GM18873 (cell line): ENCODE results near the gene MACO1.

ENCODE experiments used
- ATAC-seq: cut with Tn5 transposase; IDR thresholded peaks from one replicate; pipeline ENCODE4 v1.9.1; 2021; ENCODE audit warnings: mild to moderate bottlenecking, moderate library complexity, moderate number of reproducible peaks; ENCODE audit not compliant: unreplicated experiment, low FRiP score

Gene MACO1

DNA sequence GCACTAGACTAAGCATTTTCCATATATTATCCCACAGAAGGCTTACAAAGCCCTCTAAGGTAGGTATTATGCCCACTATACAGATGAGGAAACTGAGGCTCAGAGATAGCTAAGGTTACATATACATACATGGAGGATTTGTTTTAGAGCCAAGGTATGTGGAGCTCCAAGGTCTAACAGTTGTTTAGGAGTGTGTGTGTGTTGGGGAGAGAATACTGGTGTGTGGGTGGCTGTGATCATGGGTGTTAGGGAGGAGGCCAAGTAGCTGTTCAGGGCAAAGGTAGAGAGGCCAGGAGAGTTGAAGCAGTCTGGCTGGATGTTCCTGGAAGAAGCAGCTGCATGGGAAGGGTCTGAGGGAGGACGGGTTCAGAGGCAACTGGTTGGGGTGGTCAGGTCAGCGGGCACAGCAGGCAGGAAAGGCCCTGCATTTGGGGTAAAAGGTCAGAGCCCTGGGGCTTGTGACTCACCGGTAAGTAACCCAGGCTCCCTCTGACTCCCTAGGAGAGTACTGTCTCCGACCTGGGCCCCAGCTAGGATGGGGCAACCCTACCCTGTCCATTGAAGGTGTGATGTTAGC is 107.6 kb downstream of the MACO1 start:
- ATAC-seq, result no peak

DNA sequence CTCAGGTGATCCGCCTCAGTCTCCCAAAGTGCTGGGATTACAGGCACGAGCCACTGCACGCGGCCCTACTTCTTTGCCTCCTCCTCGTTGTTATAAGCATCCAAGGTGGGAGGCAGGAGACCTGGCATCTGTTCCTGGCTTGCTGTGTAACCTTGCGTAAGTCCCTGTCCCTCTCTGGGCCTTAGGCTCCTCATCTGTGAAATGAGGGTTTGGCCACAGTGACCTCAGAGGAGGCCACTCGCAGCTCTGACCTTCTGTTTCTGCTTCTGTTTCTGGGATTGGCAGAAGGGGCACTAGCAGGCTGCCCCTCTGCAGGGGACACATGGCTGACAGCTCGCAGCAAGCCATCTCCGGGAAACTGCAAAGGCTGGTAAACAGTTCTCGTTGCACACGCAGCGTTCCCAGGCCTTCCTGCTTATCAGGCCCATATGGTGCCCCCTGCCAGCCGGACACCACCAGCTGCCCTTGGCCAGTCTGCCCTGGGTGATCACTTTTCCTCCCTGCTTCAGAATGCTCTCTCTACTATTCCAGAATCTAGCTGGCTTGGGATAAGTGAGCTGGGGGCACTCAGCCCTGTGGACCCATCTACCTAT is 110.1 kb downstream of the MACO1 start:
- ATAC-seq, result no peak

DNA sequence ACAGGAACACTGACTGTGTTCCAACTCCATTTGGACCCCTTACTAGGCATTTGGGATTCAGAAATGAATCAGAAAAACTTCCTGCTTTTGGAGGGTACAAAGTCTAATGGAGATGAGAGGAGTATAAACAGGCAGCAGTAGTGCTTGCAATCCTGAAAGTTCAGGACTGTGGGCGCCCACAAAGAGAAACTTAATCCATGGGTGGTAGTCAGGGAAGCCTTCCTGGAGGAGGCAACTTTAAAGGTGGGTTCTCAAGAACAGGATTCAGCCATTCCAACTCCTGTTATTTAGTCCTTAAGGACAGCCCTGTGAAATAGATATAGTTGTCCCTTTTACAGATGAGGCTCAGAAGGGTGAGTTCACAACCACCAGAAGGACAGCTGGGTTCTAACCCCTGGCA is 110.7 kb downstream of the MACO1 start:
- ATAC-seq, result no peak

DNA sequence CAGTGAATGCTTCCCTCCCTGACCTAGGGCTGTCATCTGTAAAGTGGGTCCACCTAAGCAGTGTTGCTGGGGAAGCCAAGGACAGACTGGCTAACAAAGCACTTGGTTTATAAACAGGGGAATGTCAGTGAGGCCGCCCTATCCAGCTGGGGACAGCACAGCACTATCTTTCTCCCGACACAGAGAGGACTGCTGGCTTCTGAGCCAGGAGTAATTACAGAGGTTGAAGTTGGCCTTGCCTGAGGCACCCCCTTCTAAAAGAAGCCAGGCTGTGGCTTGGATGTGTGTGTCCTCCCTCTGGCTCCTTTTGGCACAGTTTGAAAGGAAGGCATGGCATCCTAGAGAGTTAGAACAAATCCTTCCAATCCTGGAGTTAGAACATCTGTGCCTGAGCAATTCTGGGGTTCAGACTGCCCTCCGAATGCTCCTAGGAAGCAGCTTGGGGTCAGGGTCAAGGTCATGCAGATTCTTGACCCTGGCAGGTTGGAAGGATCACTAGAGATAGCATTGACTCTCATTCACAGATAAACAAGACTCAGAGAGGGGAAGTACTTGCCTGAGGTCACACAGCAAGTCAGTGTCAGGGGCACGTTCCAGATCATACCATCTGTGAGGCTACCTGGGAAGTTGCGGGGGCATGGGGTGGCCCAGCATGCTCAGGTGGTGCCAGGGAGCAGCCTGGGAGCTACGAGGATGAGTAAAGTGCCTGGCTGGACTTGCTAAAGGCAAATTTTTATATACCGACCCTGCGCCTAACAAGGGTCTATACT is 111.4 kb downstream of the MACO1 start:
- no peak for ATAC-seq

DNA sequence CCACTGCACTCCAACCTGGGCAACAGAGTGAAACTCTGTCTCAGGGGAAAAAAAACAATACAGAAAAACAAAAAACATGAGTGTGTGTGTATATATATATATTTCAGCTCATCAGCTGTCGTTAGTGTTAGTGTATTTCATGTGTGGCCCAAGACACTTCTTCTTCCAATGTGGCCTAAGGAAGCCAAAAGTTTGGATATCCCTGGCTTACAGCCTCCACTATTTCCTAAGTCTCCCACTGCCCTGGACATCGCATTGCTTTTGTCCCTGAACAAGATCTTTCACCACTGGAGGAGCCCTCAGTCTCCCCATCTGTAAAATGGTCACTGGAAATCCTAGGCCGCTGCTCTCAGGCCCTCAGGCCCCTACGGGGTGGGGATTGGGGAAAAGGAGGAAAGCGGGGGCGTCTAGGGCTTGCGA is 112.3 kb downstream of the MACO1 start:
- ATAC-seq, result no peak

DNA sequence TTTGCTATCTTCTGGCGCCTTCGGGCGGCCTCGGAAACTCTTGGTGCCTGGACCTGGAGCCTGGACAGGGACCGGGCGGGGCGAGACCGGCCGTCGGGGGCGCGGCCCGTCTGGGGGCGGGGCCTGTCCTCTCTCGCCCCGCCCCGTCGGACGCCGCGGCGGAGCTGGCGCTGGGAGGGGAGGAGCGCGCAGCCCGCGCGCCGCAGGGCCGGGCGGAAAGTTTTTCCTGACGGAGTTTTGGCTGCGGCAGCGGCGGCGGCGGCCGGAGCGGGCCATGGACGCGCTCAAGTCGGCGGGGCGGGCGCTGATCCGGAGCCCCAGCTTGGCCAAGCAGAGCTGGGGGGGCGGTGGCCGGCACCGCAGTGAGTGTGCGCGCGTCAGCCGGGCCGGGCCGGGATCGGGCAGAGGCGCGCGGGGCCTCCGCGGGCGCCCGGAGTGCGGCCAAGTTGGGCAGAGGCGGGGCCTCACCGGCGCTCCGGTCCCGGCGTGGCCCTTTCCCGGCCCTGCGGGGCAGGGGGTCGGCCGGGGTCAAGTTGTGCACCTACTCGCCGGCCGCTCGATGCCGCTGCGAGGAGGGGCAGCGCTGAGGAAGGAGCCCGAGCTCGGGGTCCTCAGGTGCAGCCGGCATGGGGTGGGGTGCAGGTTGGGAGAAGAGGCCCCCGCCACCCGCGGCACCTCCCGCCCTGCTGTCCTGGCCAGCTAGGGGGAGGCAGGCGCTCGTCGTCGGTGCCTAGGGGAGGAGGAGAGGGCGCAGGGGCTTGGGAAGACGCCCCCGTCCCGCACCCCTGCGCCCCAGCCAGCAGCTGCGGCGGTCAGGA is 112.9 kb downstream of the MACO1 start, which contains the start of gene LDLRAP1:
Gene LDLRAP1 (plus strand): TSS at position 182 of the 818 bp plus-strand sequence. CDS start 93 bp downstream, at position 275.
- ATAC-seq, result no peak

DNA sequence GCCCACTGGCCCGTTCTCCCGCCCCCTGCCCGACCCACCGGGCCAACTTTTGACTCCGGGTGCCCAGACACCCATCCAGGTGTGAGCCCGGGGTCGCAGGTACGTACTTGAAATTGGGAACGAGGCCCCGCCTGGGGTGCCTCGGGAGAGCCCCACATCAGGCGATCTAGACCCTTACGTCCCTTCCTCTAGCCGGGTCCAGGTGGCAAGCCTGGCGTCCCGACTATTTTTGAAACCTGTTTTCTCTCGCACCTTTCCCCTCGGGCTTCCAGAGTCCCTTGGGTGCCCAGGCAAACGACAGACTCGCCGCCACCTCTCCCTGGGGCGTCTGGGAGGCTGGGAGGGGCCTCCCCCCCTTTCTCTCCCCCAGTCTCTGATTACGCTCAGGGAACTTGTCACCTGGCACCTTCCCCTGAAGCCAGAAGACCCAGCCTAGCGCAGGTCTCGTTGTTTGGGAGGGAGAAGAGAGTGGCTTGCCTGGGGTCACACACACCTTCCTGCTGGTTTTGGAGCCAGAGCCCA is 113.6 kb downstream of the MACO1 start:
- ATAC-seq, result no peak

DNA sequence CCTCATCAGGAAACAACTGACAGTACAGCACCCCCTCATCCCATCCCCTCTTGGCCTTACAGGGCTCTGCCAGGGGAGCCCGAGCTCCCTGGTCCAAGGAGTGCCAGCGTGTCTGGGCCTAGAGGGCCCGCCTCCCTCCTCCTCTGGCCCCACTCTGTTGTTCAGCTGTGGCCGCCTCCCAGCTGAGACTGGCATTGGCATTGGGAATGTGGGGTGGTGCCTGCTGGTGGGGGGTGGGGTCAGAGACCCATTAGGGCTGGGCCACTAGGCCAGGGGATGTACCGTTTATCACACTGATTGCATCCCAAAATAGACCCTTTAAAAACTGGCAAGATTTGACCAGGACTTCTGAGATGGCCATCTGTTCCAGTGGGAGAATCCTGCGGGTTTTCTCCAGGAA is 114.1 kb downstream of the MACO1 start:
- ATAC-seq, result no peak

DNA sequence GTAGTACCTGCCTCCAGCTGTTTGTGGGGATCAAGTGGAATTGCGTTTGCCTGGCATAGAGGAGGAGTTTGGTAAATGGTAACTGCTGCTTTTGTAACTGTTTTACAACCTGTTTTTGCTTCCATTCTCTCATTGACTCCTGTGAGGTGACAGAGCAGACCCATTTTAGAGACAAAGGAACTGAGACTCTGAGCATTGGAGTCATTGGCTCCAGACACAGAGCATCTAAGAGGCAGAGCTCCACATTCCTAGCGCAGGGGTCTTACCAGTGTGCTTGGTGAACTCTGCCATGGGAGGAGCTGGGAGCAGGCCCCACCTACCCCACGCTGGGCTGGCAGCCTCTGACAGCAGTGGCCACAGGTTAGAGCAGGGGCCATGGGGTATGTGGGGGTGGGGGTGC is 115.1 kb downstream of the MACO1 start:
- ATAC-seq, result no peak

DNA sequence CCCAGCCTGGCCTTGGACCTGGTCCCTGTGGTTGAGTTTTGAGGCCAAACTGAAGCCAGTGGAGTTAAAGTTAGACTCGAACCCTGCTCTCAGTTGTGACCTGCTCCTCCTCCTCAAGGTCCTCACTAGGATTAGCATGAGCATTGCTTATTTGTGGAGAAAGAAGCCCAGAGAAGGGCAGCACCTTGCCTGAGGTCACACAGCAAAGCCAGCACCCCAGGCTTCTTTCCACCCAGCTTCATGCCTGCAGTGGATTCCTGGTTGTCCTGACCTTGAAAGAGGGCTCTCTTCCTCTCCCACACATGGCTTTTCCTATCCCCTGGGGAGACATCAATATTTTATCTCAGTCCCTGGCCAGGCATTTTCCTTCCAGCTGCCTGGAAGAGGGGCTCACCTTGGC is 115.5 kb downstream of the MACO1 start:
- ATAC-seq, result no peak

DNA sequence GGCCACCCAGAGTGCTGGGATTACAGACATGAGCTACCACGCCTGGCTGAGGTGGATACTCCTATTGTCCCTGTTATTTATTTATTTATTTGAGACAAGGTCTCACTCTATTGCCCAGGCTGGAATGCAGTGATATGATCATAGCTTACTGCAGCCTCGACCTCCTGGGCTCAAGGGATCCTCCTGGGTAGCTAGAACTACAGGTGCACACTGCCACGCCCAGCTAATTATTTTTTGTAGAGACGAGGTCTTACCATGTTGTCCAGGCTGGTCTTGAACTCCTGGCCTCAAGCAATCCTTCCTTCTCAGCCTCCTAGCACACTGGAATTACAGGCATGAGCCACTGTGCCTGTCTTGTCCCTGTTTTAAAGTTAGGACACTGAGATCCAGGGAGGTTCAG is 117.9 kb downstream of the MACO1 start:
- ATAC-seq, result no peak

DNA sequence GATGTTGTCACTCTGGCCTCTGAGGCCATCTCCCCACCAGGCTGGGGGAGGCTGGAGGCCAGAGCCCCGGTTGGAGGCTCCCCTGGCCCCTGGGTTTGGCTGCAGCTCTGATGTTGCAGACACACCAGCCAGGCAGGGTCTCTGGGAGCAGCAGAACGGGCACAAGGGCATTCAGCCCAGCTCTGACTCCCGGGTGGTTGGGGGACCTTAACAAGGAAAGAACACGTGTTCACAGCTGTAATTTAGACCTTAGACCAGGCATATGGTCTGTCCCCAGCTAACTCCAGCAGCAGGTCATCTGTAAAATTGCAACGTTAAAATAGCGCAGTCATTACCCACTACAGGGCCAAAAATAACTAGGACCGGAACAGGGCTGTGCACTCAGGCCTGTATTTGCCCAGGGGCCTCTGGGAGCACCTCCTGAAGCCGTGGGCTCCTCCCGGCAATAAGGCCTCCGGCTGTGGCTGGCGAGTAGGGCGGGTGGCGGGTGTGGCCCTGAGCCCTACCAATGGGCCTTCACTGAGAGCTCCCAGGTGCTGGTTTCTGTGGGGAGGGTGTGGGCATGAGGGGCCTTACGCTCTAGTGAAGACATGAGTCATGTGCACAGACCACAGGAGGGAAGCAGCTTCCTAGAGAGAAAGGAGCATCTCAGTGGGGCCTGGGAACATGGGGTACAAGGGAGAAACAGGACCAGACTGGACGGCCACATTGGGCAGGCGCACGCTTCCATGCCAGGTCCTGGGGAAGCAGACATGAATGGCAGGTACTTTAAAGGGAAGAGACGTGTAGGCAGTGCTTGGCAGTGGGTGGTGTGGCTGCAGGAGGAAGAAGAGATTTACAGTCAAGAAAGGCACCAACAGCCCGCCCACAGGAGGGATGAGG is 118.8 kb downstream of the MACO1 start:
- peak; percentile 82 for ATAC-seq
